ENCODE data around the gene EMP3.
A peak's percentile ranks its signal among the peaks of the same experiment; 100 is the strongest.
"Not testable (repeated sequence)": the region's sequence is repeated elsewhere in the genome, so short reads cannot be mapped to it uniquely, and the experiment has no call there.

The EMP3 gene

GRCh38 chr19:48325265-48325910, at the start of gene EMP3:
EMP3 (plus strand) TSS chr19:48325552; CDS start chr19:48326845, 1,293 bp downstream.
- peak; percentile 70 to 74 for DNase-seq (ENCODE audit: extremely low read depth in 1 of 2, low read depth in 1 of 2)

- DNase-seq (ENCODE audit: extremely low read depth in 1 of 2, low read depth in 1 of 2), result no peak
Observed at GRCh38 chr19:48279747-48280146, 45.6 kb upstream of the EMP3 start.

GRCh38 chr19:48283908-48284307, 41.4 kb upstream of the EMP3 start:
- no peak for DNase-seq (ENCODE audit: extremely low read depth in 1 of 2, low read depth in 1 of 2)

- DNase-seq (ENCODE audit: extremely low read depth in 1 of 2, low read depth in 1 of 2), result no peak
Observed at GRCh38 chr19:48284896-48285295, 40.5 kb upstream of the EMP3 start.

GRCh38 chr19:48287748-48288147, 37.6 kb upstream of the EMP3 start:
- DNase-seq (ENCODE audit: extremely low read depth in 1 of 2, low read depth in 1 of 2), result no peak

GRCh38 chr19:48290401-48290770, 35.0 kb upstream of the EMP3 start:
- DNase-seq (ENCODE audit: extremely low read depth in 1 of 2, low read depth in 1 of 2), result no peak

GRCh38 chr19:48290771-48291488, 34.4 kb upstream of the EMP3 start:
- peak; percentile 14 to 58 for DNase-seq (ENCODE audit: extremely low read depth in 1 of 2, low read depth in 1 of 2)

GRCh38 chr19:48291489-48291815, 33.9 kb upstream of the EMP3 start:
- not testable (repeated sequence) for DNase-seq (ENCODE audit: extremely low read depth in 1 of 2, low read depth in 1 of 2)

- DNase-seq (ENCODE audit: extremely low read depth in 1 of 2, low read depth in 1 of 2), result no peak
Observed at GRCh38 chr19:48292798-48293197, 32.6 kb upstream of the EMP3 start.

GRCh38 chr19:48295458-48295857, 29.9 kb upstream of the EMP3 start:
- no peak for DNase-seq (ENCODE audit: extremely low read depth in 1 of 2, low read depth in 1 of 2)

- DNase-seq (ENCODE audit: extremely low read depth in 1 of 2, low read depth in 1 of 2), result no peak
Observed at GRCh38 chr19:48296963-48297734, 28.2 kb upstream of the EMP3 start.

GRCh38 chr19:48297975-48298374, 27.4 kb upstream of the EMP3 start:
- no peak for DNase-seq (ENCODE audit: extremely low read depth in 1 of 2, low read depth in 1 of 2)

- no peak for DNase-seq (ENCODE audit: extremely low read depth in 1 of 2, low read depth in 1 of 2)
Observed at GRCh38 chr19:48301886-48302599, 23.3 kb upstream of the EMP3 start.

- no peak for DNase-seq (ENCODE audit: extremely low read depth in 1 of 2, low read depth in 1 of 2)
Observed at GRCh38 chr19:48302600-48302959, 22.8 kb upstream of the EMP3 start.

GRCh38 chr19:48303367-48303766, 22.0 kb upstream of the EMP3 start:
- DNase-seq (ENCODE audit: extremely low read depth in 1 of 2, low read depth in 1 of 2), result no peak

GRCh38 chr19:48303866-48304265, 21.5 kb upstream of the EMP3 start:
- no peak for DNase-seq (ENCODE audit: extremely low read depth in 1 of 2, low read depth in 1 of 2)

- DNase-seq (ENCODE audit: extremely low read depth in 1 of 2, low read depth in 1 of 2), result no peak
Observed at GRCh38 chr19:48308631-48309586, 16.4 kb upstream of the EMP3 start.

- DNase-seq (ENCODE audit: extremely low read depth in 1 of 2, low read depth in 1 of 2), result not testable (repeated sequence)
Observed at GRCh38 chr19:48309731-48310130, 15.6 kb upstream of the EMP3 start.

- no peak for DNase-seq (ENCODE audit: extremely low read depth in 1 of 2, low read depth in 1 of 2)
Observed at GRCh38 chr19:48310227-48310626, 15.1 kb upstream of the EMP3 start.

GRCh38 chr19:48311384-48311783, 14.0 kb upstream of the EMP3 start:
- no peak for DNase-seq (ENCODE audit: extremely low read depth in 1 of 2, low read depth in 1 of 2)
